NB4 (cell line): ENCODE measurements around the gene RABAC1.

Experiments
- MAX ChIP-seq: IDR thresholded peaks from 2 replicates; pipeline ENCODE4 v1.6.1; 2011; ENCODE audit warnings: low read depth, low read length
- POLR2A ChIP-seq: IDR thresholded peaks from 2 replicates; pipeline ENCODE4 v1.6.1; 2011; ENCODE audit warnings: mild to moderate bottlenecking; ENCODE audit not compliant: insufficient read length; ENCODE audit errors: extremely low read depth
- TF ChIP-seq, protein P1 (sequence below): IDR thresholded peaks from one replicate; pipeline ENCODE4 v1.5.1; 2012; ENCODE audit warnings: low read depth, low read length

DNA sequence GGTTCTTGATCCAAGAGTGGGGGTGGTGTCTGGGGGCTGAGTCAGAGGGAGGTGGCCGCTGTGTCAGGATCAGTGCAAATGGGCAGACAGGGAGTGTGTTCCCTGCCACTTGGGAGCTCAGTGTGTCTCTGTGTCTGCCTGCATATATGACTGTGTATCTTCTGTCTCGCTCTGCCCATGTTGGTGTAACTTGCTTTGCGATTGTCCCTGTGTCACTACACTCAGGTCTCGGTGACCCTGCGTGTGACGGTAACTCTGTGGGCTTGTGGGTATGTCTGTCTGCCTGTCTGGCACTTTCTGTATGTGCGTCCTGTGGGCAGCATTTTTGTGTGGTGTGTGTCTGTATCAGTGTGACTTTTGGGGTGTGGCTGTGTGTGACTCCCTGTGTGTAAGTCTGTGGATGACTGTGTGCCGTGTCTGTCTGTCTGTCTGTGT lies 22.7 kb downstream of the RABAC1 start:
- TF ChIP-seq, protein P1, sequence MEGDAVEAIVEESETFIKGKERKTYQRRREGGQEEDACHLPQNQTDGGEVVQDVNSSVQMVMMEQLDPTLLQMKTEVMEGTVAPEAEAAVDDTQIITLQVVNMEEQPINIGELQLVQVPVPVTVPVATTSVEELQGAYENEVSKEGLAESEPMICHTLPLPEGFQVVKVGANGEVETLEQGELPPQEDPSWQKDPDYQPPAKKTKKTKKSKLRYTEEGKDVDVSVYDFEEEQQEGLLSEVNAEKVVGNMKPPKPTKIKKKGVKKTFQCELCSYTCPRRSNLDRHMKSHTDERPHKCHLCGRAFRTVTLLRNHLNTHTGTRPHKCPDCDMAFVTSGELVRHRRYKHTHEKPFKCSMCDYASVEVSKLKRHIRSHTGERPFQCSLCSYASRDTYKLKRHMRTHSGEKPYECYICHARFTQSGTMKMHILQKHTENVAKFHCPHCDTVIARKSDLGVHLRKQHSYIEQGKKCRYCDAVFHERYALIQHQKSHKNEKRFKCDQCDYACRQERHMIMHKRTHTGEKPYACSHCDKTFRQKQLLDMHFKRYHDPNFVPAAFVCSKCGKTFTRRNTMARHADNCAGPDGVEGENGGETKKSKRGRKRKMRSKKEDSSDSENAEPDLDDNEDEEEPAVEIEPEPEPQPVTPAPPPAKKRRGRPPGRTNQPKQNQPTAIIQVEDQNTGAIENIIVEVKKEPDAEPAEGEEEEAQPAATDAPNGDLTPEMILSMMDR: no peak
- TF ChIP-seq POLR2A (no peak), MAX (no peak)
